Right cardiac atrium (tissue), 5 donors: ENCODE measurements around the gene BIN1. TPM values are rescaled to one million over a fixed set of nuclear protein-coding genes. Genes with fewer than 3 reads are reported as not detected.

ENCODE experiments used
- ATAC-seq, 2 donors: fragments of 200-7000 bp; cut with Tn5 transposase; one replicate each; pipeline versions ENCODE4 v1.8.0 to v1.9.1; 2020; ENCODE audit warnings: moderate library complexity in 2 of 2, mild to moderate bottlenecking in 1 of 2
- DNase-seq, 3 donors: peaks; one replicate each; pipeline ENCODE4 v3.0.0-alpha.2; 2020
- H3K27ac ChIP-seq: one replicate; pipeline ENCODE4 v1.5.1; 2013; ENCODE audit warnings: mild to moderate bottlenecking, low read length, control low read depth, moderate library complexity
- H3K27me3 ChIP-seq: one replicate; pipeline ENCODE4 v1.6.1; 2013; ENCODE audit not compliant: control insufficient read depth, insufficient read depth
- H3K4me1 ChIP-seq: one replicate; pipeline ENCODE4 v1.6.1; 2013; ENCODE audit warnings: low read length; ENCODE audit not compliant: control insufficient read depth, insufficient read depth
- H3K4me3 ChIP-seq: one replicate; pipeline ENCODE4 v1.5.1; 2013; ENCODE audit warnings: low read length, control low read depth
- H3K9me3 ChIP-seq: one replicate; pipeline ENCODE4 v1.6.1; 2013; ENCODE audit warnings: low read length; ENCODE audit not compliant: control insufficient read depth
- WGBS: extraction: QIAGEN DNeasy Blood & Tissue Kit; methylation state at CpG from one replicate; pipeline ENCODE4 v1.1.7; 2013; 5-methylcytosine and 5-hydroxymethylcytosine counted together
- intact Hi-C, 4 donors: fragments of 100-400 bp; cut with DNase I; formaldehyde crosslinking; loops; one replicate each; pipeline versions ENCODE4 v1.11.0 to v1.14.0; 2022 to 2023
- polyA plus RNA-seq: library from polyadenylated mRNA; stranded (reverse); fragments of 200-250 nt; gene quantifications from one replicate; pipeline ENCODE4 v1.2.3, GENCODE V29; 2013
- total RNA-seq, 4 donors: library from RNA; stranded (reverse); fragmentation: NEBNext Ultra II Directional; extraction: Animal tissue kit (Norgen Biotek cat#: 25700); gene quantifications; one replicate each; pipeline ENCODE4 v1.2.1, GENCODE V29; 2021
- donor health status: healthy with polysubstance abuse.
- donor health status: DM: no; HTN: yes; CAD: no.
- donor health status: DM: no; HTN: no; CAD: no.
- donor health status: DM: no; HTN: yes; CAD: no; lungs with severe emphysema.
- donor health status: DM: yes; HTN: yes; CAD: no.

BIN1 gene
- total and polyA plus RNA-seq, 5 donors, result 5.9 to 12.0 (median 10.0) TPM

DNA sequence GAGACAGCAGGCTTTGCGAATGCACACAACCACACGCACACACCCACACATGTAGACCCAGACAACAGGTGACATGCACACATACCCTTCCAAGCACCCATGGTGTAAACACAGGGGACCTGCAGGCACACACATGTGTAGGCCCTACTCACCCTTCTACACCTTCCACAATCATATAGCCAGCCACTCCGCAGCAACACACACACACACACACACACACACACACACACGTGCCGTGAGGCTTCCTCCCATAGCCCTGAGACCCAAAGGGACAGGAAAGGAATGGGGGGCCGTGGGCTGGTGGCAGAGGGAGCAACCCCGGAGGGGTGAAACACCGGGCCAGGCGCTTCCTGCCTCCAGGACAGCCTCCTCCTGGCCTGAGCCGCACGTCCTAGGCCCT lies 37.4 kb downstream of the BIN1 start:
- H3K9me3 ChIP-seq, result no peaks in the 10 kb centered on the region
- intact Hi-C loops, result loop anchor here in 1 of 4 donors (10.0 kb wide), 1 partner anchor 105 kb away; no protein-coding TSS in a partner anchor
- no peaks in the 10 kb centered on the region for H3K27me3 ChIP-seq
- DNase-seq (no peak), ATAC-seq (no peak)
- no peak overlapping the region for H3K4me3 ChIP-seq
- no peak overlapping the region for H3K27ac ChIP-seq
- H3K4me1 ChIP-seq, result peaks cover under 1% of the 10 kb centered on the region
- 73% methylated on average over 11 of the region's 11 CpGs for WGBS

DNA sequence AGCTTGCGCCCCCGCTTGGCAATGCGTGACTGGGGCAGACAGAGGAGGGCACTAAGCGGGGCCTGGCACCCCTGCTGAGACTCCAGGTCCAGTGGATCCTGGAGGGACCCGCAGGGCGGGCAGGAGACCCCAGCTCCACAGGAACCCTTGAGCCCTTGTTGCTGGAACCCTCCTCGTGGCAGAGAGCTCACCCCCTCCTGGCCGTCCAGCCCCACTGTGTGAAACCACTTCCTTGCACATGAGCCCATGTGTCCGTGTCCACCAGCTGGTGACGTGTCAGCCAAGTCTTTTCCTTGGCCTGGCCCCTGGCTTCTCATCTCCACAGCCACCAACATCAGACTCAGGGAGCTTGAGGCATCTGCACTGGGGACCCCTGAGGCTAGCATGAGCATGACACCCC lies 38.0 kb downstream of the BIN1 start:
- DNase-seq (peak in 1 of 3 donors; percentile 56), ATAC-seq (no peak)
- intact Hi-C loops, result loop anchor here in 1 of 4 donors (10.0 kb wide), 1 partner anchor 106 kb away; no protein-coding TSS in a partner anchor
- H3K27me3 ChIP-seq, result no peaks in the 10 kb centered on the region
- H3K27ac ChIP-seq, result no peak overlapping the region
- H3K4me3 ChIP-seq, result no peak overlapping the region
- 88% methylated on average over 10 of the region's 10 CpGs for WGBS
- peaks cover 3% of the 10 kb centered on the region for H3K4me1 ChIP-seq
- no peaks in the 10 kb centered on the region for H3K9me3 ChIP-seq

GRCh38 chr2:127068351-127068741 lies 38.6 kb downstream of the BIN1 start:
- Histone ChIP-seq H3K27me3 (no peaks in the 10 kb centered on the region), H3K4me1 (peaks cover 3% of the 10 kb centered on the region), H3K27ac (no peak overlapping the region), H3K9me3 (no peaks in the 10 kb centered on the region), H3K4me3 (no peak overlapping the region)
- WGBS, result 89% methylated on average over 20 of the region's 20 CpGs
- DNase-seq (peak in 1 of 3 donors; percentile 62), ATAC-seq (no peak)
- intact Hi-C loops, result loop anchor here in 1 of 4 donors (10.0 kb wide), 1 partner anchor 106 kb away; no protein-coding TSS in a partner anchor

DNA sequence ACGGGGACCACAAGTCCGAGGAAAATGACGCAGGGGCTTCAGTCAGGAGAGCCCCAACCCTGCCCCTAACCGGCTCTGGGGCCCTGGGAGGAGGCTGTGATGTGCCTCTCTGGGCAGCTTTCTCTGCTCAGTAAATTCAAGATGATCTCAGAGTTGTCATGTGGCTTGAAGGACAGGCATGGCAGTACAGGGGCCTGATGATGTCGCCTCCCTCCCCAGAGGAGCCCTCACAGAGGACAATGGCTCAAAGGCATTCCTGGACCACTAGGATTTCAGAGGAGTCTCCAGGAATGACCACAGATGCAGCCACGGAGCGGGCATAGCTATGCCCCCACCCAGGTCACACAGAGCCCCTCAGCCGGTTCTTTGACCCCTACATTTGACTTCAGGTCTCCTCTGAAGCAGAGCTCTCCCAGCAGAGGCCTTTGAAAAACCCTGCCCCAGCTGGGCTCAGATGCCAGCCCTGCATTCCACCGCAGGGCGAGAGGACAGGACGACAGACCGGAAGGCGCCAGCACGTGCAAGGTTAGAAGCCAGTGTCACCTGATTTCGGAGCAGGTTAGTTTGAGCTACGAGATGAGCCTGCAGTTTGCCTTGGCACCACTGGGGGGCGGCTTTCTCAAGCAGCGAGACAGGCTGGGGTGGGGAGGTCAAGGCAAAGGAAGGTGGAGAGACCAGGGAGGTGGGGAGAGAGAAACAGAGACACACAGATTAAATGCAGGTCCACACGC lies 39.2 kb downstream of the BIN1 start:
- Histone ChIP-seq H3K27me3 (no peaks in the 10 kb centered on the region), H3K9me3 (no peaks in the 10 kb centered on the region), H3K4me1 (peaks cover 3% of the 10 kb centered on the region), H3K4me3 (no peak overlapping the region), H3K27ac (no peak overlapping the region)
- 52% methylated on average over 19 of the region's 19 CpGs for WGBS
- intact Hi-C loops, result loop anchor here in 1 of 4 donors (10.0 kb wide), 1 partner anchor 107 kb away; no protein-coding TSS in a partner anchor
- DNase-seq (peak in 2 of 3 donors; percentile 82 to 87), ATAC-seq (no peak)

GRCh38 chr2:127066942-127067341 lies 40.0 kb downstream of the BIN1 start:
- no peaks in the 10 kb centered on the region for H3K9me3 ChIP-seq
- 58% methylated on average over 10 of the region's 10 CpGs for WGBS
- H3K27me3 ChIP-seq, result no peaks in the 10 kb centered on the region
- DNase-seq, result peak; percentile 87 to 92 (median 90)
- peaks cover 3% of the 10 kb centered on the region for H3K4me1 ChIP-seq
- ATAC-seq, result peak; percentile 32 to 54
- intact Hi-C loops, result loop anchor here in 1 of 4 donors (10.0 kb wide), 1 partner anchor 108 kb away; no protein-coding TSS in a partner anchor
- no peak overlapping the region for H3K4me3 ChIP-seq
- H3K27ac ChIP-seq, result no peak overlapping the region

GRCh38 chr2:127065940-127066318 lies 41.0 kb downstream of the BIN1 start:
- 95% methylated on average over 5 of the region's 5 CpGs for WGBS
- Histone ChIP-seq H3K9me3 (no peaks in the 10 kb centered on the region), H3K4me1 (peaks cover 3% of the 10 kb centered on the region), H3K4me3 (no peak overlapping the region), H3K27ac (no peak overlapping the region), H3K27me3 (no peaks in the 10 kb centered on the region)
- no peak for ATAC-seq
- DNase-seq, result peak in 1 of 3 donors; percentile 52
- intact Hi-C loops, result loop anchor here in 1 of 4 donors (10.0 kb wide), 1 partner anchor 109 kb away; no protein-coding TSS in a partner anchor

GRCh38 chr2:127065299-127065939 lies 41.5 kb downstream of the BIN1 start:
- ATAC-seq (no peak), DNase-seq (peak in 1 of 3 donors; percentile 61)
- Histone ChIP-seq H3K9me3 (no peaks in the 10 kb centered on the region), H3K4me3 (no peak overlapping the region), H3K4me1 (peaks cover 3% of the 10 kb centered on the region), H3K27me3 (no peaks in the 10 kb centered on the region), H3K27ac (no peak overlapping the region)
- 91% methylated on average over 13 of the region's 13 CpGs for WGBS
- intact Hi-C loops, result loop anchor here in 1 of 4 donors (10.0 kb wide), 1 partner anchor 109 kb away; no protein-coding TSS in a partner anchor

- DNase-seq (peak; percentile 95 to 96 (median 95)), ATAC-seq (peak; percentile 92)
- Histone ChIP-seq H3K27ac (peak overlapping the region; percentile 7), H3K9me3 (no peaks in the 10 kb centered on the region), H3K4me3 (no peak overlapping the region), H3K4me1 (peaks cover 3% of the 10 kb centered on the region), H3K27me3 (no peaks in the 10 kb centered on the region)
- intact Hi-C loops, result loop anchor here in 1 of 4 donors (10.0 kb wide), 1 partner anchor 110 kb away; no protein-coding TSS in a partner anchor
- 22% methylated on average over 17 of the region's 17 CpGs for WGBS
Measured at GRCh38 chr2:127064642-127065250, 42.2 kb downstream of the BIN1 start.

DNA sequence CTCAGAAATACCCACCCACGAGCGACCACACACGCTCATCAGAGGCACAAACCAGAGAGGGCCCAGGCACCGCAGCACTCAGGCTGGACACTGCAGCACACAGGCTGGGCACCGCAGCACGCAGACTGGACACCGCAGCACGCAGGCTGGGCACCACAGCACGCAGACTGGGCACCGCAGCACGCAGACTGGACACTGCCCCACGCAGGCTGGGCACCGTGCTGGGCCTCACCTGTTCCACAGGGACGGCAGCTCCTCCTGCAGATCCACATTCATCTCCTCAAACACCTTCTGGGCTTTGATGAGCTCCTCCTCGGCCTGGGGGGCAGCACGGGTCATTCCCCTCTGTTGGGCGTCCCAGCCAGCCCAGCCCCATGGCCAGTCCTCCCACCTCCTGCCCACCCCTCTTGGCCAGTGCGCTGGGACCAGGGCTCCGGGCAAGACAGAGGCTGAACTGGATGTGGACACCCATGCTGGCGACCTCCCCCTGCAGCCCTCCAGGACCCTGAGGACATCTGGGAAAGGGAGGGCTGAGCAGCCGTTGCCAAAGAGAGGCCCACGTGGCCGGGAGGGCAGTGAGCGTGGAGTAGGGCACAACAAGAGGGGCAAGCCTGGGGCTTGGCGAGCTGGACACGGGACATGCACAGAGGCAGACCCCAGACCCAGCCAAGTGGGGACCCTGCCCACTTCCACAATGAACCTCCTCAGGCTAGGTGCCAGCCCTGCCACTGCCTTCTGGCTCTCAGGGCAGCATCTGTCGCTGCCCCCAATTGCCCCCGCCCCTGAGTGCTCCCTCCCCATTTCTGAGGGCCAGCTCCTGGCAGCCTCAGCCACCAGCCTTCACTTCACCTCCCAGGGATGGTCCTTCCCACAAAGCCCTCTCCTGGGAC lies 43.0 kb downstream of the BIN1 start:
- H3K27ac ChIP-seq, result peak overlapping the region; percentile 7
- no peaks in the 10 kb centered on the region for H3K9me3 ChIP-seq
- WGBS, result 93% methylated on average over 28 of the region's 28 CpGs
- intact Hi-C loops, result loop anchor here in 1 of 4 donors (10.0 kb wide), 1 partner anchor 111 kb away; no protein-coding TSS in a partner anchor
- H3K4me3 ChIP-seq, result no peak overlapping the region
- peaks cover 3% of the 10 kb centered on the region for H3K4me1 ChIP-seq
- DNase-seq (peak in 1 of 3 donors; percentile 70), ATAC-seq (no peak)
- H3K27me3 ChIP-seq, result no peaks in the 10 kb centered on the region
